22Rv1 (cell line): ENCODE data around the gene CACNB4.

ENCODE experiments used
- CTCF ChIP-seq: fragments of 450-650 bp; IDR thresholded peaks from 2 replicates; pipeline ENCODE4 v1.5.1; 2017; ENCODE audit warnings: mild to moderate bottlenecking
- ZFX ChIP-seq: fragments of 450-650 bp; IDR thresholded peaks from 2 replicates; pipeline ENCODE4 v1.6.1; 2017; ENCODE audit warnings: antibody characterized with exemption, borderline replicate concordance

- TF ChIP-seq CTCF = no peak
- no peak for TF ChIP-seq ZFX
Measured at GRCh38 chr2:152106464-152106863, 7.6 kb upstream of the CACNB4 start.
